Gastrocnemius medialis (tissue), 4 donors: ENCODE results near the gene SALL3. TPM values are rescaled to one million over a fixed set of nuclear protein-coding genes. Genes with fewer than 3 reads are reported as not detected.

Experiments
- ATAC-seq, 2 donors: fragments of 150-250 bp; one replicate each; pipeline ENCODE4 v1.9.1; 2016
- DNase-seq, 2 donors: peaks; one replicate each; pipeline ENCODE4 v3.0.0-alpha.2; 2019
- H3K27ac ChIP-seq, 4 donors: fragments of 200-600 bp; sonication (generic); 1 replicate in 1 of 4; 2 replicates in 3 of 4; pipeline ENCODE4 v1.5.1; 2016 to 2018; ENCODE audit warnings: mild to moderate bottlenecking in 2 of 4, moderate library complexity in 1 of 4
- H3K27me3 ChIP-seq, 3 donors: fragments of 200-600 bp; sonication (generic) in 2 of 3; 1 replicate in 1 of 3; 2 replicates in 2 of 3; pipeline versions ENCODE4 v1.5.1 to v1.6.0; 2016 to 2019; ENCODE audit warnings: mild to moderate bottlenecking in 1 of 3, moderate library complexity in 1 of 3
- H3K36me3 ChIP-seq, 2 donors: fragments of 200-600 bp; sonication (generic) in 1 of 2; one replicate each; pipeline ENCODE4 v1.5.1; 2017 to 2018
- H3K4me1 ChIP-seq, 2 donors: fragments of 200-600 bp; sonication (generic) in 1 of 2; one replicate each; pipeline ENCODE4 v1.5.1; 2016 to 2017; ENCODE audit warnings: mild to moderate bottlenecking in 2 of 2
- H3K4me3 ChIP-seq, 4 donors: fragments of 200-600 bp; sonication (generic) in 3 of 4; 1 replicate in 1 of 4; 2 replicates in 3 of 4; pipeline ENCODE4 v1.5.1; 2016 to 2019; ENCODE audit warnings: mild to moderate bottlenecking in 2 of 4
- H3K9me3 ChIP-seq, 3 donors: fragments of 200-600 bp; sonication (generic) in 2 of 3; 1 replicate in 1 of 3; 2 replicates in 2 of 3; pipeline ENCODE4 v1.5.1; 2016 to 2019
- POLR2A ChIP-seq, 2 donors: fragments of 450-650 bp; IDR thresholded peaks; one replicate each; pipeline ENCODE4 v1.6.1; 2017; ENCODE audit warnings: antibody characterized with exemption in 2 of 2, mild to moderate bottlenecking in 2 of 2, moderate library complexity in 2 of 2
- in situ Hi-C, 4 donors: fragments of 200-750 bp; cut with MboI; loops; one replicate each; pipeline versions ENCODE4 v1.15.0 to v1.8.0; 2017; ENCODE audit warnings: low sequenced_read_pairs in 4 of 4
- intact Hi-C: fragments of 100-400 bp; cut with DNase I; formaldehyde crosslinking; loops from one replicate; pipeline ENCODE4 v1.15.1; 2023; ENCODE audit warnings: low total_unique reads
- total RNA-seq, 4 donors: library from RNA; depleted of rRNA; stranded (reverse); fragments of >200 nt; gene quantifications; one replicate each; pipeline versions ENCODE4 v1.1.0 to v1.2.3, GENCODE V29; 2016
- TF ChIP-seq, protein P1 (sequence below), 5 experiments: fragments of 450-650 bp in 3 of 5; fragments of 200-600 bp in 2 of 5; sonication (generic) in 2 of 5; IDR thresholded peaks in 4 of 5; conservative IDR thresholded peaks in 1 of 5; 1 replicate in 4 of 5; 2 replicates in 1 of 5; pipeline ENCODE4 v1.5.1; 2016 to 2019; ENCODE audit warnings: antibody characterized with exemption in 5 of 5, mild to moderate bottlenecking in 3 of 5, moderate library complexity in 3 of 5

The SALL3 gene
- total RNA-seq, 4 donors from 2014 or later, result not detected

DNA sequence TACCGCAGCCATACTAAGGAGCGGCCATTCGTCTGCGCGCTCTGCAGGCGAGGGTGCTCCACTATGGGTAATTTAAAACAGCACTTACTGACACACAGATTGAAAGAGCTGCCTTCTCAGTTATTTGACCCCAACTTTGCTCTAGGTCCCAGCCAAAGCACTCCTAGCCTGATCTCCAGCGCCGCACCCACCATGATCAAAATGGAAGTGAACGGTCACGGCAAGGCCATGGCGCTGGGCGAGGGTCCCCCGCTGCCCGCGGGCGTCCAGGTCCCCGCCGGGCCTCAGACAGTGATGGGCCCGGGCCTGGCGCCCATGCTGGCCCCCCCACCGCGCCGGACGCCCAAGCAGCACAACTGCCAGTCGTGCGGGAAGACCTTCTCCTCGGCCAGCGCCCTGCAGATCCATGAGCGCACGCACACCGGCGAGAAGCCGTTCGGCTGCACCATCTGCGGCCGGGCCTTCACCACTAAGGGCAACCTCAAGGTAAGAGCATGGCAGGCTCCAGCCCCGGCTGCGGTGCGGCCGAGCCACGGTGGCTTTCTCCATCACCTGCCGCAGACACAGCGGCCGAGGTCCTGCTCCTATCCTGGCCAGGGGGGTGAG lies 15.5 kb downstream of the SALL3 start:
- in situ Hi-C loops, result loop anchor here in 1 of 4 donors (25.0 kb wide), 1 partner anchor 242 kb away; no protein-coding TSS in a partner anchor
- no peaks in the 10 kb centered on the region for H3K9me3 ChIP-seq
- H3K27me3 ChIP-seq, result peaks cover 6 to 11% (median 8%) of the 10 kb centered on the region in 3 donors
- TF ChIP-seq, protein P1, sequence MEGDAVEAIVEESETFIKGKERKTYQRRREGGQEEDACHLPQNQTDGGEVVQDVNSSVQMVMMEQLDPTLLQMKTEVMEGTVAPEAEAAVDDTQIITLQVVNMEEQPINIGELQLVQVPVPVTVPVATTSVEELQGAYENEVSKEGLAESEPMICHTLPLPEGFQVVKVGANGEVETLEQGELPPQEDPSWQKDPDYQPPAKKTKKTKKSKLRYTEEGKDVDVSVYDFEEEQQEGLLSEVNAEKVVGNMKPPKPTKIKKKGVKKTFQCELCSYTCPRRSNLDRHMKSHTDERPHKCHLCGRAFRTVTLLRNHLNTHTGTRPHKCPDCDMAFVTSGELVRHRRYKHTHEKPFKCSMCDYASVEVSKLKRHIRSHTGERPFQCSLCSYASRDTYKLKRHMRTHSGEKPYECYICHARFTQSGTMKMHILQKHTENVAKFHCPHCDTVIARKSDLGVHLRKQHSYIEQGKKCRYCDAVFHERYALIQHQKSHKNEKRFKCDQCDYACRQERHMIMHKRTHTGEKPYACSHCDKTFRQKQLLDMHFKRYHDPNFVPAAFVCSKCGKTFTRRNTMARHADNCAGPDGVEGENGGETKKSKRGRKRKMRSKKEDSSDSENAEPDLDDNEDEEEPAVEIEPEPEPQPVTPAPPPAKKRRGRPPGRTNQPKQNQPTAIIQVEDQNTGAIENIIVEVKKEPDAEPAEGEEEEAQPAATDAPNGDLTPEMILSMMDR (IDR thresholded peaks at IDR 0.05 in 4 of 5, conservative IDR thresholded peaks at IDR 0.05 in 1 of 5), result no peak
- TF ChIP-seq POLR2A (IDR thresholded peaks at IDR 0.05), result no peak
- no peak overlapping the region for H3K4me3 ChIP-seq
- intact Hi-C loops, result no loop called here
- no peaks in the 10 kb centered on the region for H3K36me3 ChIP-seq
- DNase-seq (no peak), ATAC-seq (no peak)
- H3K4me1 ChIP-seq, result no peaks in the 10 kb centered on the region
- no peak overlapping the region for H3K27ac ChIP-seq

DNA sequence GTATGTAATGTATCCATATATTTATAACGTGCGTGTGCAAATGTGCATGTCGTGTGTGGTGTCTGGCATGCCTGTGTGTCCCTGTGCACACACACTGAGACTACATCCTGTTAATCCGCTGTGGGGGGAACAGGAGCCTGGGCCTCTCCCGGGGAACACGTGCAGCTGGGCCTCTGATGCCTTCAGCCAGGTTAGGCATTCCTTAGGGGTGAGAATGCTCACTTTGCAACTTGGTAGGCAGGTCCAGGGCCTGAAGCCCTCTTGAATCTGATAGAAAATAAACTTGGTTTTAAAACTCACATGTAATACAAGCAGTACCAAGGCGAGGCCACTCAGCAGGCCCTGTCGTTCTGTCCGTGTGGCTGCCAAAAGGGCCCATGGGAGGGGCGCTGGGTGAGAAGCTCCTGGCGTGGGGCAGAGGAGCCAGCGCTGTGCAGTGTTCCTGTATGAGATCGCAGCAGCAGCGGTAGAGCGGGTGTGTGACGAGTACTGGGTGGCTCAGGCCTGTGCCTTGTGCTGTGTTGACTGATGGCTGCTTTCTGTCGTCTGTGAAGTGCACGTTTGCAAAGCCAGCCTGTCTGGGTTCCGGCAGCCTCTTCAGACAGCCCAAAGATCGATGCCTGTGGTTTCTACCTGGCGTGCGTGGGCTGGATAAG lies 16.2 kb downstream of the SALL3 start:
- ATAC-seq (no peak), DNase-seq (no peak)
- intact Hi-C loops, result no loop called here
- H3K27me3 ChIP-seq, result peaks cover 0 to 4% (median 4%) of the 10 kb centered on the region in 3 donors
- in situ Hi-C loops, result loop anchor here in 1 of 4 donors (25.0 kb wide), 1 partner anchor 241 kb away; no protein-coding TSS in a partner anchor
- H3K4me3 ChIP-seq, result no peak overlapping the region
- no peaks in the 10 kb centered on the region for H3K9me3 ChIP-seq
- no peaks in the 10 kb centered on the region for H3K36me3 ChIP-seq
- TF ChIP-seq, protein P1 (IDR thresholded peaks at IDR 0.05 in 4 of 5, conservative IDR thresholded peaks at IDR 0.05 in 1 of 5), result no peak
- TF ChIP-seq POLR2A (IDR thresholded peaks at IDR 0.05), result no peak
- no peaks in the 10 kb centered on the region for H3K4me1 ChIP-seq
- H3K27ac ChIP-seq, result no peak overlapping the region

DNA sequence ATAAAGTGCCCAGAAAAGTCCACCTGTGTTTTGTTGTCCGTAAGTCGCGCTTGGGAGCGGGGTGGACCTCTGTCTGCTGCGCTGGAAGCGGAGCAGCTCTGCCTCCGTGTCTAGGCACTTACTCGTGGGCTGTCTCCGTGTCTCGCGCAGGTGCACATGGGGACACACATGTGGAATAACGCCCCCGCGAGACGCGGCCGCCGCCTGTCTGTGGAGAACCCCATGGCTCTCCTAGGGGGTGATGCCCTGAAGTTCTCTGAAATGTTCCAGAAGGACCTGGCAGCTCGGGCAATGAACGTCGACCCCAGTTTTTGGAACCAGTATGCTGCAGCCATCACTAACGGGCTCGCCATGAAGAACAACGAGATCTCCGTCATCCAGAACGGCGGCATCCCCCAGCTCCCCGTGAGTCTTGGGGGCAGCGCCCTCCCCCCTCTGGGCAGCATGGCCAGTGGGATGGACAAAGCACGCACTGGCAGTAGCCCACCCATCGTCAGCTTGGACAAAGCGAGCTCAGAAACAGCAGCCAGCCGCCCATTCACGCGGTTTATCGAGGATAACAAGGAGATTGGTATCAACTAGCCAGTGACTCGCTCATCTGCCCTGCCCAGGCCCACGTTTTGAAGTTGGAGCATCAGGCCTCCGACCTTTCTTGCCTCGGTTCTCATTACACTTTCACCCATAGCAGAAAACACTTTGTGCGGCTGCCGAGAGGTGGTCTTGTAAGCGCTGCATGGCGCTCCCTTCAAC lies 17.3 kb downstream of the SALL3 start:
- TF ChIP-seq, protein P1 (IDR thresholded peaks at IDR 0.05 in 4 of 5, conservative IDR thresholded peaks at IDR 0.05 in 1 of 5), result no peak
- TF ChIP-seq POLR2A (IDR thresholded peaks at IDR 0.05), result no peak
- H3K4me3 ChIP-seq, result no peak overlapping the region
- in situ Hi-C loops, result loop anchor here in 1 of 4 donors (25.0 kb wide), 1 partner anchor 240 kb away; no protein-coding TSS in a partner anchor
- H3K36me3 ChIP-seq, result no peaks in the 10 kb centered on the region
- no peak for DNase-seq
- H3K9me3 ChIP-seq, result no peaks in the 10 kb centered on the region
- no peaks in the 10 kb centered on the region for H3K4me1 ChIP-seq
- intact Hi-C loops, result no loop called here
- peaks cover 0 to 4% (median 0%) of the 10 kb centered on the region in 3 donors for H3K27me3 ChIP-seq
- H3K27ac ChIP-seq, result no peak overlapping the region
- no peak for ATAC-seq

- intact Hi-C loops, result no loop called here
Measured at GRCh38 chr18:78998371-78999071, 18.9 kb downstream of the SALL3 start.

More at GRCh38 chr18:78998371-78999071, 18.9 kb downstream of the SALL3 start:
- Histone ChIP-seq H3K4me3 (no peak overlapping the region), H3K4me1 (no peaks in the 10 kb centered on the region), H3K27me3 (peaks cover 0 to 4% (median 0%) of the 10 kb centered on the region in 3 donors), H3K27ac (no peak overlapping the region), H3K9me3 (no peaks in the 10 kb centered on the region), H3K36me3 (no peaks in the 10 kb centered on the region)
- in situ Hi-C loops, result loop anchor here in 1 of 4 donors (25.0 kb wide), 1 partner anchor 239 kb away; no protein-coding TSS in a partner anchor
- no peak for DNase-seq
- TF ChIP-seq POLR2A (IDR thresholded peaks at IDR 0.05), result no peak
- TF ChIP-seq, protein P1 (IDR thresholded peaks at IDR 0.05 in 4 of 5, conservative IDR thresholded peaks at IDR 0.05 in 1 of 5), result no peak
- ATAC-seq, result no peak
